Trophoblast cell (in vitro differentiated cells and primary cell): Measurements from ENCODE around the gene GPR25.
A peak's percentile ranks its signal among the peaks of the same experiment; 100 is the strongest.

Experiments used
- DNase-seq, 2 donors: peaks; one replicate each; pipeline ENCODE4 v3.0.0-alpha.2; 2016
- H2AFZ ChIP-seq: 2 replicates; pipeline ENCODE4 v1.6.1; 2013; ENCODE audit warnings: low read length, moderate library complexity, mild to moderate bottlenecking; ENCODE audit not compliant: insufficient read depth, poor library complexity
- H2AK5ac ChIP-seq: 2 replicates; pipeline ENCODE4 v1.6.1; 2013; ENCODE audit warnings: mild to moderate bottlenecking, low read length
- H2BK120ac ChIP-seq: 2 replicates; pipeline ENCODE4 v1.6.1; 2013; ENCODE audit warnings: low read length, mild to moderate bottlenecking, moderate library complexity; ENCODE audit not compliant: insufficient read depth, poor library complexity
- H2BK12ac ChIP-seq: 2 replicates; pipeline ENCODE4 v1.6.1; 2013; ENCODE audit warnings: mild to moderate bottlenecking, low read length, moderate library complexity
- H2BK5ac ChIP-seq: 2 replicates; pipeline ENCODE4 v1.6.1; 2013; ENCODE audit warnings: low read length, low read depth, moderate library complexity, mild to moderate bottlenecking; ENCODE audit not compliant: poor library complexity
- H3K14ac ChIP-seq: 2 replicates; pipeline ENCODE4 v1.6.1; 2013; ENCODE audit warnings: mild to moderate bottlenecking, low read length
- H3K18ac ChIP-seq: 2 replicates; pipeline ENCODE4 v1.6.1; 2013; ENCODE audit warnings: mild to moderate bottlenecking, low read length
- H3K23ac ChIP-seq: 2 replicates; pipeline ENCODE4 v1.6.1; 2013; ENCODE audit warnings: low read length
- H3K27ac ChIP-seq: 2 replicates; pipeline ENCODE4 v1.5.1; 2013; ENCODE audit warnings: low read depth, mild to moderate bottlenecking, inconsistent platforms, low read length, moderate library complexity
- H3K27me3 ChIP-seq: 2 replicates; pipeline ENCODE4 v1.6.1; 2013; ENCODE audit warnings: inconsistent platforms, mild to moderate bottlenecking, low read length, moderate library complexity; ENCODE audit not compliant: insufficient read depth
- H3K36me3 ChIP-seq, 2 experiments: 1 replicate in 1 of 2; 2 replicates in 1 of 2; pipeline ENCODE4 v1.6.1; 2013; ENCODE audit warnings: low read length in 2 of 2, mild to moderate bottlenecking in 2 of 2, moderate library complexity in 1 of 2; ENCODE audit not compliant: insufficient read depth in 2 of 2, control insufficient read depth in 1 of 2
- H3K4ac ChIP-seq: 2 replicates; pipeline ENCODE4 v1.6.1; 2013; ENCODE audit warnings: low read depth, mild to moderate bottlenecking, low read length, moderate library complexity
- H3K4me1 ChIP-seq, 2 experiments: 1 replicate in 1 of 2; 2 replicates in 1 of 2; pipeline ENCODE4 v1.6.1; 2013; ENCODE audit warnings: low read length in 2 of 2, mild to moderate bottlenecking in 2 of 2, moderate library complexity in 1 of 2; ENCODE audit not compliant: insufficient read depth in 2 of 2, control insufficient read depth in 1 of 2
- H3K4me2 ChIP-seq: 2 replicates; pipeline ENCODE4 v1.6.1; 2013; ENCODE audit warnings: inconsistent platforms, mild to moderate bottlenecking, low read length, moderate library complexity
- H3K4me3 ChIP-seq: 2 replicates; pipeline ENCODE4 v1.5.1; 2013; ENCODE audit warnings: mild to moderate bottlenecking, low read depth, low read length, inconsistent platforms
- H3K79me1 ChIP-seq: one replicate; pipeline ENCODE4 v1.6.1; 2013; ENCODE audit warnings: low read length
- H3K79me2 ChIP-seq: 2 replicates; pipeline ENCODE4 v1.6.1; 2013; ENCODE audit warnings: low read length, mild to moderate bottlenecking; ENCODE audit not compliant: control insufficient read depth, insufficient read depth, poor library complexity
- H3K9ac ChIP-seq: 2 replicates; pipeline ENCODE4 v1.6.1; 2013; ENCODE audit warnings: mild to moderate bottlenecking, low read length
- H3K9me3 ChIP-seq: 2 replicates; pipeline ENCODE4 v1.6.1; 2013; ENCODE audit warnings: low read depth, mild to moderate bottlenecking, control low read depth, inconsistent platforms, low read length; ENCODE audit not compliant: insufficient read depth
- H4K12ac ChIP-seq: 2 replicates; pipeline ENCODE4 v1.6.1; 2013; ENCODE audit warnings: low read depth, mild to moderate bottlenecking, low read length, moderate library complexity
- H4K8ac ChIP-seq: 2 replicates; pipeline ENCODE4 v1.6.1; 2013; ENCODE audit warnings: low read depth, mild to moderate bottlenecking, low read length, moderate library complexity
- H4K91ac ChIP-seq: one replicate; pipeline ENCODE4 v1.6.1; 2013; ENCODE audit warnings: low read depth, mild to moderate bottlenecking, low read length, moderate library complexity
- WGBS: extraction: QIAGEN DNeasy Blood & Tissue Kit; methylation state at CpG from one replicate; pipeline ENCODE4 v1.1.7; 2013; ENCODE audit warnings: missing lambda C conversion rate; ENCODE audit not compliant: insufficient read length, insufficient coverage; ENCODE audit errors: extremely low coverage; 5-methylcytosine and 5-hydroxymethylcytosine counted together

GPR25 gene

GRCh38 chr1:200899015-200899386 lies 26.2 kb downstream of the GPR25 start:
- H2BK120ac ChIP-seq = no peak overlapping the region
- no peak overlapping the region for H2AK5ac ChIP-seq
- H3K14ac ChIP-seq = no peak overlapping the region
- peak overlapping the region; percentile 29 for H3K4me3 ChIP-seq
- H4K12ac ChIP-seq = no peak overlapping the region
- no peak overlapping the region for H3K4me2 ChIP-seq
- H4K91ac ChIP-seq = peak overlapping the region; percentile 16
- H3K18ac ChIP-seq = no peak overlapping the region
- no peak for DNase-seq
- H2BK12ac ChIP-seq = no peak overlapping the region
- H3K9ac ChIP-seq = no peak overlapping the region
- H3K79me1 ChIP-seq = peaks cover 34% of the 10 kb centered on the region
- H3K27ac ChIP-seq = peak overlapping the region; percentile 79
- no peak overlapping the region for H2AFZ ChIP-seq
- no peak overlapping the region for H4K8ac ChIP-seq
- H3K4me1 ChIP-seq = peaks cover 60 to 63% of the 10 kb centered on the region in 2 experiments
- no peaks in the 10 kb centered on the region for H3K27me3 ChIP-seq
- H3K36me3 ChIP-seq = peaks cover 42 to 55% of the 10 kb centered on the region in 2 experiments
- H3K79me2 ChIP-seq = peaks cover 22% of the 10 kb centered on the region
- WGBS = no CpG with 5 or more reads among the region's 3 CpGs
- H3K23ac ChIP-seq = no peak overlapping the region
- H3K9me3 ChIP-seq = peaks cover 2% of the 10 kb centered on the region
- H2BK5ac ChIP-seq = no peak overlapping the region
- no peak overlapping the region for H3K4ac ChIP-seq

- Histone ChIP-seq H3K4me3 (peak overlapping the region; percentile 34), H2BK120ac (no peak overlapping the region), H3K23ac (no peak overlapping the region), H3K18ac (peak overlapping the region; percentile 14), H2AFZ (no peak overlapping the region), H4K12ac (no peak overlapping the region), H3K9ac (no peak overlapping the region), H2AK5ac (no peak overlapping the region), H2BK5ac (no peak overlapping the region), H3K4me1 (peaks cover 55 to 58% of the 10 kb centered on the region in 2 experiments), H3K9me3 (peaks cover 2% of the 10 kb centered on the region), H3K4me2 (no peak overlapping the region), H3K27ac (no peak overlapping the region), H4K8ac (no peak overlapping the region), H3K14ac (no peak overlapping the region), H3K36me3 (peaks cover 42 to 60% of the 10 kb centered on the region in 2 experiments), H3K27me3 (no peaks in the 10 kb centered on the region), H3K4ac (no peak overlapping the region), H2BK12ac (no peak overlapping the region), H3K79me1 (peaks cover 32% of the 10 kb centered on the region), H4K91ac (no peak overlapping the region), H3K79me2 (peaks cover 20% of the 10 kb centered on the region)
- no CpG with 5 or more reads among the region's 10 CpGs for WGBS
- DNase-seq = no peak
Measured at GRCh38 chr1:200899451-200899915, 26.7 kb downstream of the GPR25 start.

GRCh38 chr1:200899954-200900867 lies 27.4 kb downstream of the GPR25 start:
- peaks cover 26% of the 10 kb centered on the region for H3K79me1 ChIP-seq
- H4K12ac ChIP-seq = no peak overlapping the region
- no peak overlapping the region for H4K8ac ChIP-seq
- no peak overlapping the region for H2BK12ac ChIP-seq
- DNase-seq = no peak
- no CpG with 5 or more reads among the region's 16 CpGs for WGBS
- H3K27me3 ChIP-seq = no peaks in the 10 kb centered on the region
- peak overlapping the region; percentile 1 for H3K14ac ChIP-seq
- H3K4me1 ChIP-seq = peaks cover 51 to 52% of the 10 kb centered on the region in 2 experiments
- H3K18ac ChIP-seq = peak overlapping the region; percentile 14
- no peak overlapping the region for H3K9ac ChIP-seq
- peaks cover 42 to 60% of the 10 kb centered on the region in 2 experiments for H3K36me3 ChIP-seq
- H3K4me2 ChIP-seq = no peak overlapping the region
- H2BK120ac ChIP-seq = no peak overlapping the region
- no peak overlapping the region for H4K91ac ChIP-seq
- H3K27ac ChIP-seq = no peak overlapping the region
- no peak overlapping the region for H2BK5ac ChIP-seq
- peaks cover 2% of the 10 kb centered on the region for H3K9me3 ChIP-seq
- H2AFZ ChIP-seq = no peak overlapping the region
- H3K79me2 ChIP-seq = peaks cover 14% of the 10 kb centered on the region
- H2AK5ac ChIP-seq = no peak overlapping the region
- no peak overlapping the region for H3K4me3 ChIP-seq
- H3K23ac ChIP-seq = no peak overlapping the region
- H3K4ac ChIP-seq = no peak overlapping the region

GRCh38 chr1:200900877-200901276 lies 28.1 kb downstream of the GPR25 start:
- Histone ChIP-seq H3K4ac (no peak overlapping the region), H3K4me1 (peaks cover 44 to 47% of the 10 kb centered on the region in 2 experiments), H2BK12ac (no peak overlapping the region), H2AFZ (no peak overlapping the region), H4K12ac (no peak overlapping the region), H3K36me3 (peaks cover 42 to 56% of the 10 kb centered on the region in 2 experiments), H3K79me1 (peaks cover 19% of the 10 kb centered on the region), H3K4me3 (no peak overlapping the region), H3K4me2 (no peak overlapping the region), H3K9ac (no peak overlapping the region), H3K18ac (peak overlapping the region; percentile 51), H4K8ac (no peak overlapping the region), H4K91ac (no peak overlapping the region), H2BK5ac (no peak overlapping the region), H2AK5ac (no peak overlapping the region), H3K23ac (no peak overlapping the region), H3K14ac (no peak overlapping the region), H2BK120ac (no peak overlapping the region), H3K79me2 (peaks cover 9% of the 10 kb centered on the region), H3K9me3 (peaks cover 2% of the 10 kb centered on the region), H3K27ac (no peak overlapping the region), H3K27me3 (no peaks in the 10 kb centered on the region)
- no peak for DNase-seq
- no CpG with 5 or more reads among the region's 17 CpGs for WGBS
